K562 (cell line): ENCODE measurements around the gene EPHB4. TPM values are rescaled to one million over a fixed set of nuclear protein-coding genes. Genes with fewer than 3 reads are reported as not detected.

Experiments used
- ESRRB ChIP-seq: fragments of 250-450 bp; sonication (Bioruptor Pico); IDR thresholded peaks from 2 replicates; pipeline ENCODE4 v1.5.0; 2020; ENCODE audit warnings: mild to moderate bottlenecking, moderate library complexity, borderline replicate concordance
- FOXP1 ChIP-seq: sonication (generic); formaldehyde crosslinking; IDR thresholded peaks from 2 replicates; pipeline ENCODE4 v1.8.0; 2022; ENCODE audit warnings: mild to moderate bottlenecking, missing genetic modification reagents
- GABPA ChIP-seq: fragments of 200-800 bp; sonication (Bioruptor generic); conservative IDR thresholded peaks from 2 replicates; pipeline ENCODE4 v1.6.1; 2016; ENCODE audit warnings: low read depth, missing genetic modification characterization, missing compliant biosample characterization
- LEF1 ChIP-seq: fragments of 450-650 bp; IDR thresholded peaks from 2 replicates; pipeline ENCODE4 v1.6.1; 2016; ENCODE audit warnings: mild to moderate bottlenecking
- MAZ ChIP-seq, 2 experiments: fragments of 450-650 bp in 1 of 2; sonication (generic) in 1 of 2; formaldehyde crosslinking; IDR thresholded peaks in 1 of 2; conservative IDR thresholded peaks in 1 of 2; 2 replicates each; pipeline versions ENCODE4 v1.4.0 to v1.5.0; 2020; ENCODE audit warnings: mild to moderate bottlenecking in 1 of 2, missing genetic modification reagents in 1 of 2
- MTA3 ChIP-seq: fragments of 450-650 bp; formaldehyde crosslinking; IDR thresholded peaks from 2 replicates; pipeline ENCODE4 v1.6.1; 2017; ENCODE audit warnings: mild to moderate bottlenecking, borderline replicate concordance
- MXI1 ChIP-seq: IDR thresholded peaks from 2 replicates; pipeline ENCODE4 v1.6.1; 2011; ENCODE audit warnings: low read depth, mild to moderate bottlenecking, improper control_type of control experiment, low read length
- RNF2 ChIP-seq: sonication (generic); IDR thresholded peaks from 2 replicates; pipeline ENCODE4 v1.6.1; 2016
- SETDB1 ChIP-seq: IDR thresholded peaks from one replicate; pipeline ENCODE4 v1.6.1; 2012; ENCODE audit warnings: low read length, control low read depth, inconsistent platforms
- SIN3A ChIP-seq, 2 experiments: fragments of 150-350 bp in 1 of 2; IDR thresholded peaks; 2 replicates each; pipeline ENCODE4 v1.6.1; 2011 to 2016; ENCODE audit warnings: borderline replicate concordance in 2 of 2, low read depth in 2 of 2, low read length in 2 of 2, mild to moderate bottlenecking in 2 of 2, moderate library complexity in 2 of 2; ENCODE audit not compliant: control insufficient read depth in 1 of 2
- SMAD4 ChIP-seq: fragments of 250-450 bp; sonication (Bioruptor Pico); conservative IDR thresholded peaks from 2 replicates; pipeline ENCODE4 v1.8.0; 2021; ENCODE audit warnings: inconsistent platforms, mild to moderate bottlenecking, moderate library complexity
- SRSF3 ChIP-seq: fragments of 200-400 bp; formaldehyde crosslinking; IDR thresholded peaks from 2 replicates; pipeline ENCODE4 v1.6.1; 2016; ENCODE audit warnings: mild to moderate bottlenecking, low read length, moderate library complexity; ENCODE audit not compliant: insufficient read depth
- TAL1 ChIP-seq: fragments of 450-650 bp; IDR thresholded peaks from 2 replicates; pipeline ENCODE4 v1.6.1; 2016; ENCODE audit warnings: mild to moderate bottlenecking
- ZNF561 ChIP-seq: fragments of 450-650 bp; formaldehyde crosslinking; conservative IDR thresholded peaks from 2 replicates; pipeline ENCODE4 v1.4.0; 2020; ENCODE audit warnings: mild to moderate bottlenecking, moderate library complexity
- polyA plus RNA-seq, 8 experiments: library from polyadenylated mRNA; depleted of rRNA in 4 of 8; stranded (reverse) in 5 of 8; unstranded in 3 of 8; fragments of >200 nt; fragmentation: Nextera tagmentation in 2 of 8; fragmentation: Illumina TruSeq in 1 of 8; extraction: Ambion mirVana in 2 of 8; extraction: Trizol in 1 of 8; gene quantifications; 2 replicates each; pipeline versions ENCODE4 v1.2.1 to v1.2.3, GENCODE V29; 2011 to 2014; ENCODE audit warnings: inconsistent platforms in 1 of 8, missing spikeins in 1 of 8
- total RNA-seq, 7 experiments: library from RNA; depleted of rRNA in 6 of 7; stranded (reverse); fragments of >200 nt in 6 of 7; fragmentation: Illumina TruSeq in 2 of 7; extraction: Trizol in 2 of 7; gene quantifications; 2 replicates each; pipeline versions ENCODE4 v1.2.1 to v1.2.3, GENCODE V29; 2011 to 2021; ENCODE audit warnings: low replicate concordance in 1 of 7
- TF ChIP-seq, protein P1 (sequence below), 2 experiments: fragments of 450-650 bp; conservative IDR thresholded peaks; 2 replicates each; pipeline ENCODE4 v1.6.1; 2017; ENCODE audit warnings: mild to moderate bottlenecking in 2 of 2, moderate library complexity in 2 of 2
- TF ChIP-seq, protein P2 (sequence below), 2 experiments: fragments of 450-650 bp; IDR thresholded peaks; 2 replicates each; pipeline ENCODE4 v1.6.1; 2018; ENCODE audit warnings: mild to moderate bottlenecking in 2 of 2, low read depth in 1 of 2; ENCODE audit not compliant: partially characterized antibody in 2 of 2
- TF ChIP-seq, protein P3 (sequence below): sonication (generic); formaldehyde crosslinking; IDR thresholded peaks from 2 replicates; pipeline ENCODE4 v1.8.1; 2022; ENCODE audit warnings: missing genetic modification reagents
- TF ChIP-seq, protein P4 (sequence below): fragments of 250-450 bp; sonication (Bioruptor Pico); IDR thresholded peaks from 2 replicates; pipeline ENCODE4 v1.9.0; 2021; ENCODE audit warnings: mild to moderate bottlenecking, inconsistent platforms

Gene EPHB4
- total and polyA plus RNA-seq, 9 of the 15 experiments (the other 6 are each of a cell fraction or from before 2014, with no cell fraction given), result 1.2 to 82.1 (median 37.9) TPM

DNA sequence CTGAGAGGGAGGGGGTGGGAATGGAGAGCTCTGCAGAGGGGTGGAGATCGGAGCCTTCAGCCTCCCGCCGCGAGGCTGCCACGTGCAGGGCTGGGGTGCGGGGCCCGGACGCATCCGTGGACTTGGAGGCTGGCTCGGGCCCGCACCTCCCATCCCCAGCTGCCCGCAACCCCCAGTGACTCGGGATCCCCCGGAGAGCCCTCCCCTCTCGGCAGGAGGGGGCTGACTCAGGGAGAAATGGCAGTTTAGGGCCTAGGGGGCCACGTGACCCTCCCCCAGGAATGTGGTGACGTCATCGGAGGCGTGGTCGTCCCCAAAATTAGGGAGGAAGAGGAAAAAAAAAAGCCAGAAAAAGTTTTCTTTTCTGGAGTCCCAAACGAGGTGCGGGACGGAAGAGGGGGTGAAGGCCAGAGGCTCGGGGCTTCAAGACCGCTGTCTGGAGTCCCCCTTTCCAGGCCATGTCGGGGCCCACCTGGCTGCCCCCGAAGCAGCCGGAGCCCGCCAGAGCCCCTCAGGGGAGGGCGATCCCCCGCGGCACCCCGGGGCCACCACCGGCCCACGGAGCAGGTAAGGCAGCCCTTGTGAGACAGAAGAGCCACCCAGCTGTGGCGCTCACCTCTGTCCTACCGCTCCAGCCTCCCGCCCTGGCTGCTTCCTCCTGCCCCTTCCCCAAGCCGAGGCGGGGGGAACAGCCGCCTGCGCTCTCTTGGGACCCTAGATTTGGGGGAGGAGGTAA, 39.9 kb upstream of the EPHB4 start, which contains the start of gene TRIP6 (continued):
- TF ChIP-seq, protein P1, sequence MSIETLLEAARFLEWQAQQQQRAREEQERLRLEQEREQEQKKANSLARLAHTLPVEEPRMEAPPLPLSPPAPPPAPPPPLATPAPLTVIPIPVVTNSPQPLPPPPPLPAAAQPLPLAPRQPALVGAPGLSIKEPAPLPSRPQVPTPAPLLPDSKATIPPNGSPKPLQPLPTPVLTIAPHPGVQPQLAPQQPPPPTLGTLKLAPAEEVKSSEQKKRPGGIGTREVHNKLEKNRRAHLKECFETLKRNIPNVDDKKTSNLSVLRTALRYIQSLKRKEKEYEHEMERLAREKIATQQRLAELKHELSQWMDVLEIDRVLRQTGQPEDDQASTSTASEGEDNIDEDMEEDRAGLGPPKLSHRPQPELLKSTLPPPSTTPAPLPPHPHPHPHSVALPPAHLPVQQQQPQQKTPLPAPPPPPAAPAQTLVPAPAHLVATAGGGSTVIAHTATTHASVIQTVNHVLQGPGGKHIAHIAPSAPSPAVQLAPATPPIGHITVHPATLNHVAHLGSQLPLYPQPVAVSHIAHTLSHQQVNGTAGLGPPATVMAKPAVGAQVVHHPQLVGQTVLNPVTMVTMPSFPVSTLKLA (conservative IDR thresholded peaks at IDR 0.05), result peak; percentile 98 to 99
- TF ChIP-seq LEF1, result peak; percentile 77
- no peak for TF ChIP-seq MXI1
- no peak for TF ChIP-seq ESRRB (CRISPR knock-in tag)
- peak; percentile 87; the same call in 1 of the 2 replicates for TF ChIP-seq MTA3
- no peak; the same call in 1 of the 2 replicates for TF ChIP-seq GABPA (tag)
- no peak for TF ChIP-seq ZNF561 (CRISPR knock-in tag)
- peak in 1 of 2 experiments; percentile 69; a peak in 2 of 4 replicates for TF ChIP-seq SIN3A (IDR thresholded peaks at IDR 0.05; ENCODE audit: borderline replicate concordance in 2 of 2, control insufficient read depth in 1 of 2, low read depth in 2 of 2, low read length in 2 of 2)
- TF ChIP-seq RNF2, result peak; percentile 85
- no peak for TF ChIP-seq TAL1
- TF ChIP-seq, protein P2, sequence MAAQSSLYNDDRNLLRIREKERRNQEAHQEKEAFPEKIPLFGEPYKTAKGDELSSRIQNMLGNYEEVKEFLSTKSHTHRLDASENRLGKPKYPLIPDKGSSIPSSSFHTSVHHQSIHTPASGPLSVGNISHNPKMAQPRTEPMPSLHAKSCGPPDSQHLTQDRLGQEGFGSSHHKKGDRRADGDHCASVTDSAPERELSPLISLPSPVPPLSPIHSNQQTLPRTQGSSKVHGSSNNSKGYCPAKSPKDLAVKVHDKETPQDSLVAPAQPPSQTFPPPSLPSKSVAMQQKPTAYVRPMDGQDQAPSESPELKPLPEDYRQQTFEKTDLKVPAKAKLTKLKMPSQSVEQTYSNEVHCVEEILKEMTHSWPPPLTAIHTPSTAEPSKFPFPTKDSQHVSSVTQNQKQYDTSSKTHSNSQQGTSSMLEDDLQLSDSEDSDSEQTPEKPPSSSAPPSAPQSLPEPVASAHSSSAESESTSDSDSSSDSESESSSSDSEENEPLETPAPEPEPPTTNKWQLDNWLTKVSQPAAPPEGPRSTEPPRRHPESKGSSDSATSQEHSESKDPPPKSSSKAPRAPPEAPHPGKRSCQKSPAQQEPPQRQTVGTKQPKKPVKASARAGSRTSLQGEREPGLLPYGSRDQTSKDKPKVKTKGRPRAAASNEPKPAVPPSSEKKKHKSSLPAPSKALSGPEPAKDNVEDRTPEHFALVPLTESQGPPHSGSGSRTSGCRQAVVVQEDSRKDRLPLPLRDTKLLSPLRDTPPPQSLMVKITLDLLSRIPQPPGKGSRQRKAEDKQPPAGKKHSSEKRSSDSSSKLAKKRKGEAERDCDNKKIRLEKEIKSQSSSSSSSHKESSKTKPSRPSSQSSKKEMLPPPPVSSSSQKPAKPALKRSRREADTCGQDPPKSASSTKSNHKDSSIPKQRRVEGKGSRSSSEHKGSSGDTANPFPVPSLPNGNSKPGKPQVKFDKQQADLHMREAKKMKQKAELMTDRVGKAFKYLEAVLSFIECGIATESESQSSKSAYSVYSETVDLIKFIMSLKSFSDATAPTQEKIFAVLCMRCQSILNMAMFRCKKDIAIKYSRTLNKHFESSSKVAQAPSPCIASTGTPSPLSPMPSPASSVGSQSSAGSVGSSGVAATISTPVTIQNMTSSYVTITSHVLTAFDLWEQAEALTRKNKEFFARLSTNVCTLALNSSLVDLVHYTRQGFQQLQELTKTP (IDR thresholded peaks at IDR 0.05; ENCODE audit: low read depth in 1 of 2, partially characterized antibody in 2 of 2), result peak in 1 of 2 experiments; percentile 48
- TF ChIP-seq, protein P3, sequence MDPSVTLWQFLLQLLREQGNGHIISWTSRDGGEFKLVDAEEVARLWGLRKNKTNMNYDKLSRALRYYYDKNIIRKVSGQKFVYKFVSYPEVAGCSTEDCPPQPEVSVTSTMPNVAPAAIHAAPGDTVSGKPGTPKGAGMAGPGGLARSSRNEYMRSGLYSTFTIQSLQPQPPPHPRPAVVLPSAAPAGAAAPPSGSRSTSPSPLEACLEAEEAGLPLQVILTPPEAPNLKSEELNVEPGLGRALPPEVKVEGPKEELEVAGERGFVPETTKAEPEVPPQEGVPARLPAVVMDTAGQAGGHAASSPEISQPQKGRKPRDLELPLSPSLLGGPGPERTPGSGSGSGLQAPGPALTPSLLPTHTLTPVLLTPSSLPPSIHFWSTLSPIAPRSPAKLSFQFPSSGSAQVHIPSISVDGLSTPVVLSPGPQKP (CRISPR knock-in tag), result no peak
- peak; percentile 83; the same call in 1 of the 2 replicates for TF ChIP-seq SRSF3
- peak; percentile 95 to 99 for TF ChIP-seq MAZ (CRISPR knock-in tag; conservative IDR thresholded peaks at IDR 0.05 in 1 of 2, IDR thresholded peaks at IDR 0.05 in 1 of 2)
- TF ChIP-seq FOXP1, result 0 out of 2 replicates have a peak, but pooled peaks have one; percentile 24
- peak; percentile 80 for TF ChIP-seq SMAD4 (CRISPR knock-in tag)
- TF ChIP-seq, protein P4, sequence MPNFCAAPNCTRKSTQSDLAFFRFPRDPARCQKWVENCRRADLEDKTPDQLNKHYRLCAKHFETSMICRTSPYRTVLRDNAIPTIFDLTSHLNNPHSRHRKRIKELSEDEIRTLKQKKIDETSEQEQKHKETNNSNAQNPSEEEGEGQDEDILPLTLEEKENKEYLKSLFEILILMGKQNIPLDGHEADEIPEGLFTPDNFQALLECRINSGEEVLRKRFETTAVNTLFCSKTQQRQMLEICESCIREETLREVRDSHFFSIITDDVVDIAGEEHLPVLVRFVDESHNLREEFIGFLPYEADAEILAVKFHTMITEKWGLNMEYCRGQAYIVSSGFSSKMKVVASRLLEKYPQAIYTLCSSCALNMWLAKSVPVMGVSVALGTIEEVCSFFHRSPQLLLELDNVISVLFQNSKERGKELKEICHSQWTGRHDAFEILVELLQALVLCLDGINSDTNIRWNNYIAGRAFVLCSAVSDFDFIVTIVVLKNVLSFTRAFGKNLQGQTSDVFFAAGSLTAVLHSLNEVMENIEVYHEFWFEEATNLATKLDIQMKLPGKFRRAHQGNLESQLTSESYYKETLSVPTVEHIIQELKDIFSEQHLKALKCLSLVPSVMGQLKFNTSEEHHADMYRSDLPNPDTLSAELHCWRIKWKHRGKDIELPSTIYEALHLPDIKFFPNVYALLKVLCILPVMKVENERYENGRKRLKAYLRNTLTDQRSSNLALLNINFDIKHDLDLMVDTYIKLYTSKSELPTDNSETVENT (CRISPR knock-in tag), result 0 out of 2 replicates have a peak, but pooled peaks have one; percentile 36
- TF ChIP-seq SETDB1, result no peak
